HEK293 (cell line): ENCODE results near the gene SIDT2.

Source experiments
- CTCF ChIA-PET: fragments of 350-600 bp; formaldehyde crosslinking; extraction: SDS; loops from one replicate; lab custom pipeline; 2021; ENCODE audit warnings: antibody characterized with exemption; lab: Yijun Ruan, JAX
- POLR2A ChIA-PET: fragments of 300-600 bp; formaldehyde crosslinking; extraction: SDS; loops from one replicate; lab custom pipeline; 2020; ENCODE audit warnings: antibody characterized with exemption, inconsistent platforms; lab: Yijun Ruan, JAX
- H3K27ac ChIP-seq: fragments of 200-500 bp; sonication (Bioruptor generic); 2 replicates; pipeline ENCODE4 v1.5.1; 2014; ENCODE audit warnings: low read depth, low read length, control low read depth, inconsistent platforms; ENCODE audit errors: extremely low read depth
- H3K36me3 ChIP-seq, 2 experiments: fragments of 200-500 bp in 1 of 2; sonication (Bioruptor generic) in 1 of 2; 1 replicate in 1 of 2; 2 replicates in 1 of 2; pipeline ENCODE4 v1.5.1; 2014 to 2017; ENCODE audit warnings: inconsistent platforms in 2 of 2, low read length in 2 of 2; ENCODE audit not compliant: control insufficient read depth in 2 of 2, insufficient read depth in 1 of 2
- H3K4me1 ChIP-seq: fragments of 200-500 bp; sonication (Bioruptor generic); 2 replicates; pipeline ENCODE4 v1.5.1; 2014; ENCODE audit warnings: mild to moderate bottlenecking, low read length, inconsistent platforms; ENCODE audit not compliant: control insufficient read depth, insufficient read depth
- H3K4me3 ChIP-seq: 2 replicates; pipeline ENCODE4 v1.5.1; 2011; ENCODE audit warnings: low read depth, mild to moderate bottlenecking, control low read depth, low read length, moderate library complexity
- H3K9me3 ChIP-seq: fragments of 200-500 bp; sonication (Bioruptor generic); 2 replicates; pipeline ENCODE4 v1.5.1; 2014; ENCODE audit warnings: low read depth, low read length, inconsistent platforms; ENCODE audit not compliant: control insufficient read depth, insufficient read depth
- GLIS1 ChIP-seq: fragments of 450-650 bp; formaldehyde crosslinking; IDR thresholded peaks from 2 replicates; pipeline ENCODE4 v1.5.1; 2016; ENCODE audit warnings: missing biosample characterization, missing genetic modification characterization
- GLIS2 ChIP-seq: fragments of 450-650 bp; formaldehyde crosslinking; IDR thresholded peaks from 2 replicates; pipeline ENCODE4 v1.5.1; 2016; ENCODE audit warnings: missing biosample characterization, missing genetic modification characterization
- IKZF3 ChIP-seq: fragments of 450-650 bp; IDR thresholded peaks from 2 replicates; pipeline ENCODE4 v1.5.0; 2018; ENCODE audit warnings: missing biosample characterization, mild to moderate bottlenecking, missing genetic modification characterization, moderate library complexity
- SP2 ChIP-seq: fragments of 450-650 bp; formaldehyde crosslinking; IDR thresholded peaks from 2 replicates; pipeline ENCODE4 v1.5.1; 2016; ENCODE audit warnings: missing biosample characterization, missing genetic modification characterization
- YY1 ChIP-seq: fragments of 450-650 bp; formaldehyde crosslinking; IDR thresholded peaks from 2 replicates; pipeline ENCODE4 v1.5.1; 2018; ENCODE audit warnings: missing biosample characterization, missing genetic modification characterization
- ZBTB20 ChIP-seq: fragments of 450-650 bp; formaldehyde crosslinking; IDR thresholded peaks from 2 replicates; pipeline ENCODE4 v1.5.1; 2016; ENCODE audit warnings: missing biosample characterization, missing genetic modification characterization
- ZNF302 ChIP-seq: fragments of 450-650 bp; formaldehyde crosslinking; IDR thresholded peaks from 2 replicates; pipeline ENCODE4 v1.5.1; 2016; ENCODE audit warnings: missing biosample characterization, missing genetic modification characterization, low read depth
- ZNF335 ChIP-seq: fragments of 450-650 bp; formaldehyde crosslinking; conservative IDR thresholded peaks from 2 replicates; pipeline ENCODE4 v1.5.1; 2016; ENCODE audit warnings: missing biosample characterization, missing genetic modification characterization
- ZNF629 ChIP-seq: fragments of 450-650 bp; formaldehyde crosslinking; IDR thresholded peaks from 2 replicates; pipeline ENCODE4 v1.5.1; 2017; ENCODE audit warnings: missing biosample characterization, missing genetic modification characterization
- ZNF76 ChIP-seq: fragments of 450-650 bp; formaldehyde crosslinking; IDR thresholded peaks from 2 replicates; pipeline ENCODE4; 2016; ENCODE audit warnings: low read depth, missing biosample characterization, missing genetic modification characterization, borderline replicate concordance
- TF ChIP-seq, protein P1 (sequence below): fragments of 450-650 bp; formaldehyde crosslinking; IDR thresholded peaks from 2 replicates; pipeline ENCODE4 v1.5.1; 2016; ENCODE audit warnings: missing biosample characterization, missing genetic modification characterization
- TF ChIP-seq, protein P2 (sequence below): fragments of 450-650 bp; formaldehyde crosslinking; conservative IDR thresholded peaks from 2 replicates; pipeline ENCODE4 v1.5.1; 2016; ENCODE audit warnings: low read depth, missing biosample characterization, missing genetic modification characterization

Gene SIDT2

DNA sequence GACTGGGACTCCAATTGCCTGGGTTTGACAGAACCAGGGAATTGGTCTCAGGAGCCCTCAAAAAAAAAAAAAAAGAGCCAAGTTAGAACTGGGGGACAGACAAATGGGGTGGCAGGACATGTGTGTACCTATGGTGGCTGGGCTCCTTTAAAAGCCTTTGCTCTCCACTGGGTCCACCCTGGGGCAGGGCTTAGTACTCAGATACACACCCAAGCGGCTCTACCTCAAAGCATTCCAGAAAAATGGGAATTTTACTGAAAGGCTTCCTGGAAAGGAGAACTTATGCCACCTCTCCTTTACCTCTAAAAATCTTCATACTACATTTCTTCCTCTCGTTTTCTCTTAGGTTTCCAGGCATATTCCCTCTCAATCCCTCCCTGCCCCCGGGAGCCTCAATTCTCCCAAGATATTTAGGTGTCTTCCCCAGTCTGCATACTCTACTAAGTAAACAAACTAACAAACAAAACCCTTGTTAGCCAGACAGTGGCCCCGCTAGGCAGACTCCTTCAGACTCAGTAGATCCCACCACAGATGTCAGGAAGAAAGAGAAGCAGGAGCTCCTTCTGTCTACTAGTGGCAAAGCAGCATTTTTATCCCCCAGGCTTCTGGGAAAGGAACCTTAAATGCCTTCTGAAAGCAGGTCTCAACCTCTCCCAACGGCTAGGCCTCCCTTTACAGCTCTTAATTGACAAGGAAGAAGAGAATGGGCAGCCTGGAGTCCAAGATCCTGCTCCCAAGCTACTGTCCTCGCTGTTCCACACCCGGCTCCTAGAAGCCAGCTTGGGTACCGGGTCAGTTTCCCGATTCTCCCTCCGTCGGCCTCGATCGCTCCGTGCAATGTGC lies 52.7 kb downstream of the SIDT2 start:
- H3K4me3 ChIP-seq = peak overlapping the region; percentile 88
- no peaks in the 10 kb centered on the region for H3K9me3 ChIP-seq
- TF ChIP-seq ZNF335 (tag by site-specific recombination) (peak; percentile 41; the same call in 1 of the 2 replicates), ZNF629 (tag by site-specific recombination) (no peak)
- TF ChIP-seq, all 188 proteins: peak for 1
- POLR2A ChIA-PET = interaction anchor here (0.5 to 2.6 kb wide), 8 partner anchors 9 to 534 kb away, joined by 3 to 11 read pairs (median 4); partner anchors contain the start of genes BACE1, CEP164 and PAFAH1B2
- H3K4me1 ChIP-seq = no peaks in the 10 kb centered on the region
- peak overlapping the region; percentile 74; the same call in 1 of the 2 replicates for H3K27ac ChIP-seq
- H3K36me3 ChIP-seq = peaks cover 0 to 45% of the 10 kb centered on the region in 2 experiments; a peak in 2 of 3 replicates
- CTCF ChIA-PET = interaction anchor here (0.5 to 8.1 kb wide), 11 partner anchors 9 to 709 kb away, joined by 3 to 71 read pairs (median 3); partner anchors contain the start of gene SIDT2

DNA sequence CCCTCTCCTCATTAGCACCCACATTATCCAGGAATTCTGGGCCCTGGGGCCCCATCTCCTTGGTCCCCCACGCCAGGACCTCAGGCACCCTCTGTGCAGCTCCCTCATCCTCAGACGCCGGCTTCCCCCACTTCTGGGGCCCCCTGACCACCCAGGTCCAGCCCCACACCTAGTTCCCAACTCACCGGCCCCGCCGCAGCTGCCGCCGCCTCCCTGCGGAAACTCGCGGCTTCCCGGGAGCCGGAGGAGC lies 53.2 kb downstream of the SIDT2 start, which contains the start of gene PCSK7:
Gene PCSK7 (minus strand): TSS at position 232 of the 250 bp plus-strand sequence. CDS start 2,229 bp downstream, outside the sequence.
- ChIA-PET CTCF (interaction anchor here (0.5 to 8.1 kb wide), 13 partner anchors 10 to 709 kb away, joined by 3 to 71 read pairs (median 3); partner anchors contain the start of gene SIDT2), POLR2A (interaction anchor here (0.9 to 2.6 kb wide), 6 partner anchors 9 to 96 kb away, joined by 3 to 11 read pairs (median 4); partner anchors contain the start of genes BACE1, CEP164 and PAFAH1B2)
- Histone ChIP-seq H3K27ac (peak within 1 kb of the TSS; percentile 74), H3K36me3 (peaks cover 0 to 46% of the 10 kb centered on the region in 2 experiments; a peak in 2 of 3 replicates), H3K9me3 (no peaks in the 10 kb centered on the region), H3K4me1 (no peaks in the 10 kb centered on the region), H3K4me3 (peak within 1 kb of the TSS; percentile 88)
- TF ChIP-seq ZNF302 = no peak
- TF ChIP-seq GLIS1 = peak; percentile 30; the same call in 1 of the 2 replicates
- peak; percentile 49; the same call in 1 of the 2 replicates for TF ChIP-seq IKZF3 (tag by site-specific recombination)
- TF ChIP-seq, protein P1, sequence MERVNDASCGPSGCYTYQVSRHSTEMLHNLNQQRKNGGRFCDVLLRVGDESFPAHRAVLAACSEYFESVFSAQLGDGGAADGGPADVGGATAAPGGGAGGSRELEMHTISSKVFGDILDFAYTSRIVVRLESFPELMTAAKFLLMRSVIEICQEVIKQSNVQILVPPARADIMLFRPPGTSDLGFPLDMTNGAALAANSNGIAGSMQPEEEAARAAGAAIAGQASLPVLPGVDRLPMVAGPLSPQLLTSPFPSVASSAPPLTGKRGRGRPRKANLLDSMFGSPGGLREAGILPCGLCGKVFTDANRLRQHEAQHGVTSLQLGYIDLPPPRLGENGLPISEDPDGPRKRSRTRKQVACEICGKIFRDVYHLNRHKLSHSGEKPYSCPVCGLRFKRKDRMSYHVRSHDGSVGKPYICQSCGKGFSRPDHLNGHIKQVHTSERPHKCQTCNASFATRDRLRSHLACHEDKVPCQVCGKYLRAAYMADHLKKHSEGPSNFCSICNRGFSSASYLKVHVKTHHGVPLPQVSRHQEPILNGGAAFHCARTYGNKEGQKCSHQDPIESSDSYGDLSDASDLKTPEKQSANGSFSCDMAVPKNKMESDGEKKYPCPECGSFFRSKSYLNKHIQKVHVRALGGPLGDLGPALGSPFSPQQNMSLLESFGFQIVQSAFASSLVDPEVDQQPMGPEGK (tag by site-specific recombination) = 0 out of 2 replicates have a peak, but pooled peaks have one; percentile 28
- peak; percentile 56; the same call in 1 of the 2 replicates for TF ChIP-seq ZNF335 (tag by site-specific recombination)
- peak; percentile 100 for TF ChIP-seq ZBTB20 (tag by site-specific recombination)
- TF ChIP-seq ZNF76 (tag by site-specific recombination) = peak; percentile 62; the same call in 1 of the 2 replicates
- TF ChIP-seq, protein P2, sequence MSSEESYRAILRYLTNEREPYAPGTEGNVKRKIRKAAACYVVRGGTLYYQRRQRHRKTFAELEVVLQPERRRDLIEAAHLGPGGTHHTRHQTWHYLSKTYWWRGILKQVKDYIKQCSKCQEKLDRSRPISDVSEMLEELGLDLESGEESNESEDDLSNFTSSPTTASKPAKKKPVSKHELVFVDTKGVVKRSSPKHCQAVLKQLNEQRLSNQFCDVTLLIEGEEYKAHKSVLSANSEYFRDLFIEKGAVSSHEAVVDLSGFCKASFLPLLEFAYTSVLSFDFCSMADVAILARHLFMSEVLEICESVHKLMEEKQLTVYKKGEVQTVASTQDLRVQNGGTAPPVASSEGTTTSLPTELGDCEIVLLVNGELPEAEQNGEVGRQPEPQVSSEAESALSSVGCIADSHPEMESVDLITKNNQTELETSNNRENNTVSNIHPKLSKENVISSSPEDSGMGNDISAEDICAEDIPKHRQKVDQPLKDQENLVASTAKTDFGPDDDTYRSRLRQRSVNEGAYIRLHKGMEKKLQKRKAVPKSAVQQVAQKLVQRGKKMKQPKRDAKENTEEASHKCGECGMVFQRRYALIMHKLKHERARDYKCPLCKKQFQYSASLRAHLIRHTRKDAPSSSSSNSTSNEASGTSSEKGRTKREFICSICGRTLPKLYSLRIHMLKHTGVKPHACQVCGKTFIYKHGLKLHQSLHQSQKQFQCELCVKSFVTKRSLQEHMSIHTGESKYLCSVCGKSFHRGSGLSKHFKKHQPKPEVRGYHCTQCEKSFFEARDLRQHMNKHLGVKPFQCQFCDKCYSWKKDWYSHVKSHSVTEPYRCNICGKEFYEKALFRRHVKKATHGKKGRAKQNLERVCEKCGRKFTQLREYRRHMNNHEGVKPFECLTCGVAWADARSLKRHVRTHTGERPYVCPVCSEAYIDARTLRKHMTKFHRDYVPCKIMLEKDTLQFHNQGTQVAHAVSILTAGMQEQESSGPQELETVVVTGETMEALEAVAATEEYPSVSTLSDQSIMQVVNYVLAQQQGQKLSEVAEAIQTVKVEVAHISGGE (tag by site-specific recombination) = peak; percentile 70
- no peak for TF ChIP-seq YY1
- peak; percentile 52 for TF ChIP-seq SP2
- peak; percentile 60 for TF ChIP-seq GLIS2
- TF ChIP-seq, all 188 proteins: peak for 9
